ENCODE measurements around the gene PRDM10.

DNA sequence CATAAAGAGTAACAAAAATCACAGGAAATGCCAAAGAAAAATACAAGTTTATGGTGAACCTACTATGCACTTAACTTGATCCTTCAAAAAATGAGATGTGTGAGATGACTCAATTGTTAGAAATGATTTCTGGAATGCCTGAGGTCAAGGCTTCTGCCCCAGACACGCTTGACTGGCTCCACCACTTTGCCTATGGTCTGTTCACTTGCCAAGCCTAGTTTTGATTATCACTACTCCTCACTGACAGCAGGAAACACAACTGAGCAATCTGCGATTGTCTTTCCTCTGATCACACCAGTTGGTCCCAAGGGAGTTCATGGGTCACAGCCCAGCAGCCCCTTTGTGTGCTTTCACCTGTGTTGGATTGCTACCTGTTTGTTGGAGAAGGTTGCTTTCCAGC, 20.6 kb upstream of the PRDM10 start:
- TF ChIP-seq, protein P1, sequence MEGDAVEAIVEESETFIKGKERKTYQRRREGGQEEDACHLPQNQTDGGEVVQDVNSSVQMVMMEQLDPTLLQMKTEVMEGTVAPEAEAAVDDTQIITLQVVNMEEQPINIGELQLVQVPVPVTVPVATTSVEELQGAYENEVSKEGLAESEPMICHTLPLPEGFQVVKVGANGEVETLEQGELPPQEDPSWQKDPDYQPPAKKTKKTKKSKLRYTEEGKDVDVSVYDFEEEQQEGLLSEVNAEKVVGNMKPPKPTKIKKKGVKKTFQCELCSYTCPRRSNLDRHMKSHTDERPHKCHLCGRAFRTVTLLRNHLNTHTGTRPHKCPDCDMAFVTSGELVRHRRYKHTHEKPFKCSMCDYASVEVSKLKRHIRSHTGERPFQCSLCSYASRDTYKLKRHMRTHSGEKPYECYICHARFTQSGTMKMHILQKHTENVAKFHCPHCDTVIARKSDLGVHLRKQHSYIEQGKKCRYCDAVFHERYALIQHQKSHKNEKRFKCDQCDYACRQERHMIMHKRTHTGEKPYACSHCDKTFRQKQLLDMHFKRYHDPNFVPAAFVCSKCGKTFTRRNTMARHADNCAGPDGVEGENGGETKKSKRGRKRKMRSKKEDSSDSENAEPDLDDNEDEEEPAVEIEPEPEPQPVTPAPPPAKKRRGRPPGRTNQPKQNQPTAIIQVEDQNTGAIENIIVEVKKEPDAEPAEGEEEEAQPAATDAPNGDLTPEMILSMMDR (IDR thresholded peaks at IDR 0.05 in 8 of 11, conservative IDR thresholded peaks at IDR 0.05 in 3 of 11), result no peak
- no peak for TF ChIP-seq POLR2A (IDR thresholded peaks at IDR 0.05)
